ENCODE data around the gene CDH1.

CDH1 gene

DNA sequence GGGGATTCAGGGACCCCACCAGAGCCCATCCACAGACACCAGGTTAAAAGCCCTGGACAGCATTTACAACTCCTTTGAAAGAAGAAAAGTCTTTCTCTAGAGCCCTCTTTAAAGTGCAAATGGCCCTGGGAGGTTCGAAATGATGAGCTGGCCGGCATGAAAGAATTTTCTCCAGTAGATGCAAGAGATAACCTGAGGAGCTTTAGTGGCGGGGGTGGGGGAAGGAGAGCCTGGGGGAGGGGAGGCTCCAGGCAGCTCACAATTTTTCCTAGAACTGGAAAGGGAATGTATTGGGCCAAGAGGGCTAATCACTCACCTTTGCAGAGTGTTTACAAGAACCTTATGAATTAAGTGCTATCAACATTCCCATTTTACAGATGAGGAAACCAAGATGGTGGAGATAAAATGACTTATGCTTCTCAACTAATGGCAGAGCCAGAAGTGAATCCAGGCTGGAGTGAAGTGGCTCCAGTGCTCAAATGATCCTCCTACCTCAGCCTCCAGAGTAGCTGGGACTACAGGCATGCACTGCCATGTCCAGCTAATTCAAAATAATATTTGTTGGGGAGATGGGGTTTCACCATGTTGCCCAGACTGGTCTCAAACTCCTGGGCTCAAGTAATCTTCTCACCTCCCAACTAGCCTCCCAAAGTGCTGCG is 4.2 kb upstream of the CDH1 start:
- DNase-seq: no peak

GRCh38 chr16:68733570-68733969 is 3.5 kb upstream of the CDH1 start:
- DNase-seq: no peak

DNA sequence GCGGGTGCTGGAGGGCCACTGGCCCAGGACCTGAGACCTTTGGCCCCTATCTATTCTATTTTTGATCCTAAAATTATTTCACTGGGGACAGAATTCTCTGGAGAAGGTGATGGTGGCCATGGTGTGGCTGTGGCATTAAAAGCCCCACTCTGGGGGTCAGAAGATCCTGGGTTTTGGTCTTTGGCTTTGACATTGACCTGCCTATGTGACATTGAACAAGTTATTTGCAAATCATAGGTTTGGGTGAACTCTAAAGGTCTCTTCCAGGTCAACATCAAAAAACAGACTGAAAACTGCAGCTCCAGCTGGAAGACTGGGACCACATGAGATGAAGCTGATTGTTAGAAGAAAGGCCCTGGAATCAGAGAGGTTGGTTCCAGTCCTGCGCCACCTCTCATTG is 2.3 kb upstream of the CDH1 start:
- DNase-seq: no peak

GRCh38 chr16:68736561-68736960 is 531 bp upstream of the CDH1 start:
- DNase-seq: no peak

- DNase-seq: no peak
Measured at GRCh38 chr16:68737730-68738629, 888 bp downstream of the CDH1 start.

DNA sequence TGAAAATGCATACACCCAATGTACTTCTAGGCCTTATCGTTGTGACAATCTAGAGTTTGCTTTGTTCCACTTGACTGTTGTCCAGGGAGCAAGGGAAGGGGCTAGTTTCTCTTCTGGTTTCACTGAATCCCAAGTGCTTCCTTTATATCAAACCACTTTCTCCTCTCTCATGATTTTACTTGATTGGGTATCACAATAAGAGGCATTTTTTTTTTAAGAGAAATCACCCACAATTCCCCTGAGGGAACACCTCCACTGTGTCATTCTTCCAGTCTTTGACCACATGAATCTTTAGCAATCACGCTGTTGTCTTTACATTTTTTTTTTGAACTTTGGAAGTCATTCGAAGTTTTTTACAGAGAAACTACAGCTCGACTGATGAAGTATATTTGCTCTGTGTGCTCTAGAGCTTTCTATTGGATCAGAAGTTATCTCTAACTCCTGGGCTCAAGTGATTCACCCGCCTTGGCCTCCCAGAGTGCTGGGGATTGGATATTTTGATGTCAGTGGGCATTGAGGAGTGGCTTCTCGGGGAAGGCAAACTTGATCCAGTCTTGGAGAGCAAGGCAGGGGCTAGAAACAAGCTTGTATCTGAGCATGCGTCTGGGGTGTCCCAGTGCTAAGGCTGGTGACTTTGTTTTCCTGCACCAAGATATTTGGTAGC is 3.0 kb downstream of the CDH1 start:
- DNase-seq: no peak

GRCh38 chr16:68740628-68741346 is 3.7 kb downstream of the CDH1 start:
- DNase-seq: no peak

DNA sequence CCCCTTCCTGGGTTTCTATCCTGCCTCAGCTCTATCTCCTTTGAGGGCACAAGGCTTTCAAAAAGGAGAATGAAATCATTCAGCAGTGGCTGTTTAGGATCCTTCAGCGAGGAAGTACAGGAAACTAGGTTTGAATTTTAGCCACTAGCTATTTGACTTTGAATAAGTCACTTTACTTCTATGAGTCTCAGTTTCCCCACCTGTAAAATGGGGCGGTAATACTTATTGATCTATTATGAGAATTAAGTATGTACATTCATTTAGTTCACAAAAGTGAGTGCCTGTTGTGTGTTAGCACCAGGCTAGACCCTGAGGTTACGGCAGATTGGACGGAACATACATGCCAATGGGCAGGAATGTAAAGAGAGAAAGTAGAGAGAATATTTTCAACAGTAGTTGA is 6.6 kb downstream of the CDH1 start:
- no peak for DNase-seq

DNA sequence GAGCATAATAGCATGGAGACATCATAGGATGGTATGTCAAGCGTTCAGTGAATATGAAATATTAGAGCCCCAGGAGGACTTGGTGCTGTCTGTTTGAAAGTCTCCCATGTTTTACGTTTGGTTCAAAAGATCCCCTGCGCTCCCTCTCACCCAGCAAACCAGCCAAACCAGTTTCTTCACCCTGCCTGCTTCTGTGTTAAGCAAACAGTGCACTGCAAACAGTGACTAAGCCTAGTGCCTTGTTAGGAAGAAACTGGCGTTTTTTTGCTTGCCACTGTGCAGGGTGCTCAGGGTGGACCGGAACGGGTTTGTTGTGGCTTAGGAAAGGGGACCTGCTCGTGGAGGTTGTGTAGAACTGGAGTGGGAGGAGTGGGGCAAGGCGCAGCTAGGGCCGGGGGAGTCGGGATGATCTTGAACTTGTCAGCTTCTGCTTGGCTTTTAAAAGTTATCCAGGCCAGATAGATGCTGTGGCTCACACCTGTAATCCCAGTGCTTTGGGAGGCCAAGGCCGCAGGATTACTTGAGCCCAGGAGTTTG is 7.7 kb downstream of the CDH1 start:
- no peak for DNase-seq

DNA sequence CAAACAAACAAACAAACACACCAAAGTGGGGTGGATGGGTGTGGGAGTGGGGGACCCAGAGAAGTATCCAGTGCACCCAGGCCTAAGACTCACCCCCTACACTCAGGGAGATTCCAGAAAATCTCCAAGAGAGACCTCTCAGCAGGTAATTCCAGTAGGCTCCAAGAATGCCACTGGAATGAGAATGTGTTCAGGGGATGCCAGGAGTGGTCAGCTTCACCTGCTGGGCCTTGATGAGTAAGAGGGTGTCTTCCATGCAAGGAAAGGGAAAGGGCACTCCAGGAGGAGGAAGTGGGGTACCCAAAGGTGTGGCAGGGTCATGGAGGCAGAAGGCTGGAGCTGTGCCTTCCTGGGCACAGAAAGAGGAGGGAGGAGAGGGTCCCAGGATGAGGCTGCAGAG is 9.9 kb downstream of the CDH1 start:
- DNase-seq: no peak

- DNase-seq: no peak
Measured at GRCh38 chr16:68749432-68749831, 12.3 kb downstream of the CDH1 start.

DNA sequence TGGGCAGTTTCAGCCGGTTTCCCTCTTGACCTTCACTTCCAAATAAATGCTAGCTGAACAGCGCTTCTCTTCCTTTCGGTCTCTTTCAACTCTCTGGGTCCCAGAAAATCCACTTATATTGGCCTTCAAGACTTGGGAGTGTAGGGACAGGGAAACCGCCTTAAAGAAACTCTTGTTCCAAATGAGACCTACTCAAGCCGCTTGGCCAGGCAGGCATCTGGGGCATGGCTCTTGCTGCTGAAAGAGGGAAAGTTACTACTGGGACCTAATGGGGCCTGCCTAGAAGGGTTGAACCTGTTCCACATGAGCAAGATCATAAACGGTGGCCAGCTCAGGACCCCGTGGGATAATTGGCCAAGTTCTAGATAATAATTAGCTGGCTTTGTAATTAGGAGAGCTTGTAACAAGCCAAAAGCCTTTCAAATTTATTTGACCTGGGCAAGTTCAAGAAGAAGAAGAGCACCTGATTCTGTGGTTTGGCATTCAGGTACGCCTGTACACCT is 13.2 kb downstream of the CDH1 start:
- no peak for DNase-seq

GRCh38 chr16:68751160-68751559 is 14.1 kb downstream of the CDH1 start:
- no peak for DNase-seq

- no peak for DNase-seq
Measured at GRCh38 chr16:68752602-68753001, 15.5 kb downstream of the CDH1 start.

GRCh38 chr16:68754084-68754792 is 17.1 kb downstream of the CDH1 start:
- no peak for DNase-seq

- no peak for DNase-seq
Measured at GRCh38 chr16:68756239-68756915, 19.3 kb downstream of the CDH1 start.

- no peak for DNase-seq
Measured at GRCh38 chr16:68757625-68757935, 20.5 kb downstream of the CDH1 start.

DNA sequence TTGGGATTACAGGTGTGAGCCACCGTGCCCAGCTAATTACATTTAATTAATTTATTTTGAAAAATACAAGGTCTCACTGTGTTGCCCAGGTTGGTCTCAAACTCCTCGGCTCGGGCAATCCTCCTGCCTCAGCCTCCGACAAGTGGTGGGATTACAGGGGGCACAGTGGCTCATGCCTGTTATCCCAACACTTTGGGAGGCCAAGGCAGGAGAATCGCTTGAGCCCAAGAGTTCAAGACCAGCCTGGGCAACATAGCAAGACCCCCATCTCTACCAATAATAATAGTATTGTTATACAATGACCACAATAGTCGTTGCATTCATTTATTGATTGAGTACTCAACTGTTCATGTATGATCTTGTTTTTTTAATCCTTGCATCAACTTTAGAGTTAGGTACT is 22.0 kb downstream of the CDH1 start:
- DNase-seq: no peak

DNA sequence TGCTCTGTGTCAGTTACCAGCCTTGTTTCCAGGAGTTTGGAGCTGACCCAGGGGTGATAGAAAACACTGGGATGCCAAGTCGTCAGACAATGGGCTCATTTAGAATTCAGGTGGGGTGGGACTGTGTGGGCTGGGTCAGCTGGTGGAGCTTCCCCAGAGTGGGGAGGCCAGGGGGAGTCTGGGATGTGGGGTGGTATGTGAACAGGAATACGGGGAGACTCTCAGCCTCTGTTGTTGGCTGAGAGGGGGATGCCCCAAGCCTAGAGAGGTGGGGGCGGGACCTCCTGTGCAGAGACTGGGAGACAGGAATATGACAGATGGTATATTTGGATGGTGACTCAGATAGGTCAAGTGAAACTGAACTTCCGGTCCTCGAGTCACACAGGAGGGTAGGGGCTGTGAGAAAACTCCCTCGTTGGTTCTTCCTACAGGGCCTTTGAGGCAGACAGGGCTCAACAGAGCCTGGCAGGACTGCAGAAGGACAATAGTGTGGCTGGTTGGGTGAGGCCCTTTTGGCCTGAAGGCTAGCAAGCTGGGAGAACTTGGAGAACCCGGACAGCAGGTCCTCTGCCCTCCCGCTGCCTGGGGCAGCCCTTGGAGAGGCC is 23.7 kb downstream of the CDH1 start:
- no peak for DNase-seq

DNA sequence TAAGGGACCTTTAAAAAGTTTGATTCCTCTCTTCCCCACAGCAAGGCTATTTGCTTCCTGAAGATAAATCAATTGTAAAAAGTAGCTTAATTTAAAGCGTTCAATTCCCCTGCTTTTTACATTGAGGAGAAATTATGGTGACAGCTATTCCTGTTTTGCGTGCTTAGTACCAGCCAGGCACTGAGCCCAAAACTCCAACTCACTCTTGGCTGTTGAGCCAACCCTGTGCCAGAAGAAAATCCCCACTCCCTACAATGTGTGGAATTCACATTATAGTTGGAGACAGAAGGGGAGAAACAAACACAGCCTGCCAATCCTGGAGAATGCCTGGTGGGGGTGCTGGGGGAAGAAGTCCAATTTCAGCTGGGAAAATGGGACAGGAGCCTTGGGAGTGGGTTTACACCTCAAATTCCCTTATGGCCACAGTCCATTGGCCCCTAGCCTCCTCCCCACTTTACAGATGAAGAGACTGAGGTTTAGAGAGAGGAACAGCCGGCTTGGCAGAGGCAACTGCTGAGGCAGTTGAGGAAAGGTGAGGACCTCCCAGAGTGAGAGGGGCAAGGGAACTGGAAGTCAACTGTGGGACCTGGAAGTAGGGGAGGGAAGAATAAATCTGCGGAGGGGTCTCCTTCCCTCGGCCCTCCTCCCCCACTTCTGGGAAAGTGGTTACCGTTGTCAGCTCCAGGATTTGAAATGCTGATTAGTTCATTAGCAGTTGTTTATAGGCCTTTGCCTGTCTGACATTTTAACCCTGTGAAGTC is 26.1 kb downstream of the CDH1 start:
- DNase-seq: no peak
